Panc1 (cell line): Measurements from ENCODE around the gene UNC45B.

ENCODE experiments used
- POLR2AphosphoS5 ChIP-seq: IDR thresholded peaks from 2 replicates; pipeline ENCODE4 v1.6.1; 2012; ENCODE audit warnings: mild to moderate bottlenecking, low read depth, low read length, moderate library complexity
- SIN3A ChIP-seq: IDR thresholded peaks from 2 replicates; pipeline ENCODE4 v1.6.1; 2012; ENCODE audit warnings: low read depth, mild to moderate bottlenecking, low read length, moderate library complexity, borderline replicate concordance; ENCODE audit not compliant: insufficient read depth
- TF ChIP-seq, protein P1 (sequence below): fragments of 450-650 bp; IDR thresholded peaks from 2 replicates; pipeline ENCODE4 v1.5.1; 2017; ENCODE audit warnings: mild to moderate bottlenecking
- TF ChIP-seq, protein P2 (sequence below), 2 experiments: IDR thresholded peaks; 2 replicates each; pipeline ENCODE4 v1.6.1; 2011 to 2012; ENCODE audit warnings: low read depth in 2 of 2, control low read depth in 1 of 2, low read length in 1 of 2, mild to moderate bottlenecking in 1 of 2, moderate library complexity in 1 of 2; ENCODE audit not compliant: insufficient read depth in 1 of 2

DNA sequence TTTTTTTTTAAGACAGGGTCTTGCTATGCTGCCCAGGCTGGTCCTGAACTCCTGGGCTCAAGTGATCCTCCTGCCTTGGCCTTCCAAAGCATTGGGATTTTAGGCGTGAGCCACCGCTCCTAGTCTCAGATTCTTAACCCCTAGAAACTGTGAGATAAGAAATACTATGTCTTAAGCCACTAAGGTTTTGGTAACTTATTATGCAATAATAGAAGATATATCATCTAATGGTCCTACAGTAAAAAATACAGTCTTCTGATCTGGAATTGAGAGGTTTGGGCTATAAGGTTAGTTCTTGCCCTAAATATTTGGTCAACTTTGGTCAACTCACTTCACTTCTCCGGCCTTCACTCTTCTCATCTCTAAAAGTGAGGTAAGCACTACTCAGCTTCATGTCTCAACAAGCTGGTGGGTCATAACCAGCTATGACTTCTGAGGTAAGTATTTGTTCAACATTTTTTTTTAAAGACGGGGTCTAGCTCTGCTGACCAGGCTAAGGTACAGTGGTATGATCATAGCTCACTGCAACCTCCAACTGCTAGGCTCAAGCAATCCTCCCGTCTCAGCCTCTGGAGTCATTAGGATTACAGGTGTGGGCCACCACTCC lies 42.7 kb upstream of the UNC45B start:
- TF ChIP-seq, protein P1, sequence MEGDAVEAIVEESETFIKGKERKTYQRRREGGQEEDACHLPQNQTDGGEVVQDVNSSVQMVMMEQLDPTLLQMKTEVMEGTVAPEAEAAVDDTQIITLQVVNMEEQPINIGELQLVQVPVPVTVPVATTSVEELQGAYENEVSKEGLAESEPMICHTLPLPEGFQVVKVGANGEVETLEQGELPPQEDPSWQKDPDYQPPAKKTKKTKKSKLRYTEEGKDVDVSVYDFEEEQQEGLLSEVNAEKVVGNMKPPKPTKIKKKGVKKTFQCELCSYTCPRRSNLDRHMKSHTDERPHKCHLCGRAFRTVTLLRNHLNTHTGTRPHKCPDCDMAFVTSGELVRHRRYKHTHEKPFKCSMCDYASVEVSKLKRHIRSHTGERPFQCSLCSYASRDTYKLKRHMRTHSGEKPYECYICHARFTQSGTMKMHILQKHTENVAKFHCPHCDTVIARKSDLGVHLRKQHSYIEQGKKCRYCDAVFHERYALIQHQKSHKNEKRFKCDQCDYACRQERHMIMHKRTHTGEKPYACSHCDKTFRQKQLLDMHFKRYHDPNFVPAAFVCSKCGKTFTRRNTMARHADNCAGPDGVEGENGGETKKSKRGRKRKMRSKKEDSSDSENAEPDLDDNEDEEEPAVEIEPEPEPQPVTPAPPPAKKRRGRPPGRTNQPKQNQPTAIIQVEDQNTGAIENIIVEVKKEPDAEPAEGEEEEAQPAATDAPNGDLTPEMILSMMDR, result no peak
- TF ChIP-seq POLR2AphosphoS5, result no peak
- TF ChIP-seq SIN3A, result no peak
- TF ChIP-seq, protein P2, sequence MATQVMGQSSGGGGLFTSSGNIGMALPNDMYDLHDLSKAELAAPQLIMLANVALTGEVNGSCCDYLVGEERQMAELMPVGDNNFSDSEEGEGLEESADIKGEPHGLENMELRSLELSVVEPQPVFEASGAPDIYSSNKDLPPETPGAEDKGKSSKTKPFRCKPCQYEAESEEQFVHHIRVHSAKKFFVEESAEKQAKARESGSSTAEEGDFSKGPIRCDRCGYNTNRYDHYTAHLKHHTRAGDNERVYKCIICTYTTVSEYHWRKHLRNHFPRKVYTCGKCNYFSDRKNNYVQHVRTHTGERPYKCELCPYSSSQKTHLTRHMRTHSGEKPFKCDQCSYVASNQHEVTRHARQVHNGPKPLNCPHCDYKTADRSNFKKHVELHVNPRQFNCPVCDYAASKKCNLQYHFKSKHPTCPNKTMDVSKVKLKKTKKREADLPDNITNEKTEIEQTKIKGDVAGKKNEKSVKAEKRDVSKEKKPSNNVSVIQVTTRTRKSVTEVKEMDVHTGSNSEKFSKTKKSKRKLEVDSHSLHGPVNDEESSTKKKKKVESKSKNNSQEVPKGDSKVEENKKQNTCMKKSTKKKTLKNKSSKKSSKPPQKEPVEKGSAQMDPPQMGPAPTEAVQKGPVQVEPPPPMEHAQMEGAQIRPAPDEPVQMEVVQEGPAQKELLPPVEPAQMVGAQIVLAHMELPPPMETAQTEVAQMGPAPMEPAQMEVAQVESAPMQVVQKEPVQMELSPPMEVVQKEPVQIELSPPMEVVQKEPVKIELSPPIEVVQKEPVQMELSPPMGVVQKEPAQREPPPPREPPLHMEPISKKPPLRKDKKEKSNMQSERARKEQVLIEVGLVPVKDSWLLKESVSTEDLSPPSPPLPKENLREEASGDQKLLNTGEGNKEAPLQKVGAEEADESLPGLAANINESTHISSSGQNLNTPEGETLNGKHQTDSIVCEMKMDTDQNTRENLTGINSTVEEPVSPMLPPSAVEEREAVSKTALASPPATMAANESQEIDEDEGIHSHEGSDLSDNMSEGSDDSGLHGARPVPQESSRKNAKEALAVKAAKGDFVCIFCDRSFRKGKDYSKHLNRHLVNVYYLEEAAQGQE (IDR thresholded peaks at IDR 0.05; ENCODE audit: insufficient read depth in 1 of 2, low read depth in 2 of 2, low read length in 1 of 2), result no peak
